Measurements from ENCODE around the gene SLC2A1. TPM values are rescaled to one million over a fixed set of nuclear protein-coding genes. Genes with fewer than 3 reads are reported as not detected.
A peak's percentile ranks its signal among the peaks of the same experiment; 100 is the strongest.

SLC2A1 gene
- total RNA-seq (10 to 100 TPM in 3 of 5 donors, 1 to 10 TPM in 2; 1.2 to 32.5 (median 28.1) TPM), polyA plus RNA-seq (10 to 100 TPM in 1 of 3 donors, 1 to 10 TPM in 2; 4.3 to 39.8 (median 8.4) TPM)
- long read RNA-seq, donor 1, partial matches to known transcripts = 0 of 3 reads
- long read RNA-seq, donor 1, other reads (novel, unspliced or antisense) = 0 of 3 reads
- long read RNA-seq, donor 2, partial matches to known transcripts = 0 of 3 reads
- long read RNA-seq, donor 2, other reads (novel, unspliced or antisense) = 0 of 3 reads
- long read RNA-seq, donor 3, partial matches to known transcripts = 0 of 3 reads
- long read RNA-seq, donor 3, other reads (novel, unspliced or antisense) = 0 of 3 reads
- long read RNA-seq, donor 4, partial matches to known transcripts = 0 of 1 reads
- long read RNA-seq, donor 4, other reads (novel, unspliced or antisense) = 0 of 1 reads
- long read RNA-seq, donor 5, transcript SLC2A1-203 (10 exons, 3,670 nt) = major isoform, 7 of 7 reads
- long read RNA-seq, donor 5, partial matches to known transcripts = 0 of 7 reads
- long read RNA-seq, donor 5, other reads (novel, unspliced or antisense) = 0 of 7 reads
- long read RNA-seq, donor 6 = 0 reads
- long read RNA-seq, donor 7, transcript SLC2A1-203 (10 exons, 3,670 nt) = major isoform, 6 of 8 reads
- long read RNA-seq, donor 7, partial matches to known transcripts = 0 of 8 reads
- long read RNA-seq, donor 7, other reads (novel, unspliced or antisense) = 0 of 8 reads
- long read RNA-seq, donor 8, transcript SLC2A1-203 (10 exons, 3,670 nt) = major isoform, 7 of 7 reads
- long read RNA-seq, donor 8, partial matches to known transcripts = 0 of 7 reads
- long read RNA-seq, donor 8, other reads (novel, unspliced or antisense) = 0 of 7 reads
- long read RNA-seq, donor 9, partial matches to known transcripts = 0 of 4 reads
- long read RNA-seq, donor 9, other reads (novel, unspliced or antisense) = 0 of 4 reads
- long read RNA-seq, donor 10, partial matches to known transcripts = 0 of 3 reads
- long read RNA-seq, donor 10, other reads (novel, unspliced or antisense) = 0 of 3 reads

DNA sequence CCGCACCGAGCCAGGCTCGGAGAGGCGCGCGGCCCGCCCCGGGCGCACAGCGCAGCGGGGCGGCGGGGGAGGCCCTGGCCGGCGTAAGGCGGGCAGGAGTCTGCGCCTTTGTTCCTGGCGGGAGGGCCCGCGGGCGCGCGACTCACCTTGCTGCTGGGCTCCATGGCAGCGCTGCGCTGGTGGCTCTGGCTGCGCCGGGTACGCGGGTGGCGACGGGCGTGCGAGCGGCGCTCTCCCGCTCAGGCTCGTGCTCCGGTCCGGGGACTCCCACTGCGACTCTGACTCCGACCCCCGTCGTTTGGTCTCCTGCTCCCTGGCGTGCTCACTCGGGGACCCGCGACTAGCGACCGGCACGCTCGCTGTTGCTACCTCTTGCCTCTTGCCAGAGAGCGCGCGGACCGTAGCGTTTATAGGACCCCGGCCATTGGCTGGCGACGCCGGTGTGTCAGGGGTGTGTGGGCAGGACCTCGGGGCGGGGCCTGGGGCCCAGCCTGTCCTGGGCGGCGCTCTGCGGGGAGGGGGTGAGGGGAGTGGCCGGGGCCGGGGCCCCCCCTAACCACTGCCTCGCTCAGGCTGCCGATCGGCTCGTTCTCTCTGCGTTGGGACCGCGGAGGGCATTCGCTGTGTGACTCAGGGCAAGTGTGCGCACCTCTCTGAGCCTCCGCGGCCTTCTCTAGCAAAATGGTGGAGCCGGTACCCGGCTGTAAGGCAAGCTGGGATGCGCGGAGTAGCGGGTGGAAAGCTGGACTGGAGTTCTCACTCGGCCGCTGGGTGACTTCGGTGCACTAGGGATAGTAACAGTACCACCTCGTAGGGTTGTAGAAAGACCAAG lies at the start of gene SLC2A1:
Gene SLC2A1, minus strand, starts transcription at position 381 of the 832 bp plus-strand sequence. Its CDS starts 217 bp downstream, at position 164.
- Histone ChIP-seq H3K4me3 (peak within 1 kb of the TSS; percentile 84 to 86 (median 86)), H3K9me3 (no peaks in the 10 kb centered on the region), H3K36me3 (no peaks in the 10 kb centered on the region), H3K4me1 (peaks cover 35 to 85% (median 65%) of the 10 kb centered on the region in 4 donors), H3K27me3 (peaks cover 0 to 16% (median 8%) of the 10 kb centered on the region in 3 donors), H3K27ac (peak within 1 kb of the TSS; percentile 79 to 94 (median 90))
- TF ChIP-seq, protein P1, sequence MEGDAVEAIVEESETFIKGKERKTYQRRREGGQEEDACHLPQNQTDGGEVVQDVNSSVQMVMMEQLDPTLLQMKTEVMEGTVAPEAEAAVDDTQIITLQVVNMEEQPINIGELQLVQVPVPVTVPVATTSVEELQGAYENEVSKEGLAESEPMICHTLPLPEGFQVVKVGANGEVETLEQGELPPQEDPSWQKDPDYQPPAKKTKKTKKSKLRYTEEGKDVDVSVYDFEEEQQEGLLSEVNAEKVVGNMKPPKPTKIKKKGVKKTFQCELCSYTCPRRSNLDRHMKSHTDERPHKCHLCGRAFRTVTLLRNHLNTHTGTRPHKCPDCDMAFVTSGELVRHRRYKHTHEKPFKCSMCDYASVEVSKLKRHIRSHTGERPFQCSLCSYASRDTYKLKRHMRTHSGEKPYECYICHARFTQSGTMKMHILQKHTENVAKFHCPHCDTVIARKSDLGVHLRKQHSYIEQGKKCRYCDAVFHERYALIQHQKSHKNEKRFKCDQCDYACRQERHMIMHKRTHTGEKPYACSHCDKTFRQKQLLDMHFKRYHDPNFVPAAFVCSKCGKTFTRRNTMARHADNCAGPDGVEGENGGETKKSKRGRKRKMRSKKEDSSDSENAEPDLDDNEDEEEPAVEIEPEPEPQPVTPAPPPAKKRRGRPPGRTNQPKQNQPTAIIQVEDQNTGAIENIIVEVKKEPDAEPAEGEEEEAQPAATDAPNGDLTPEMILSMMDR (IDR thresholded peaks at IDR 0.05) = no peak
- TF ChIP-seq POLR2A (IDR thresholded peaks at IDR 0.05) (peak in 2 of 4 donors; percentile 59 to 87), EP300 (IDR thresholded peaks at IDR 0.05) (no peak), POLR2AphosphoS5 (IDR thresholded peaks at IDR 0.05) (peak; percentile 80 to 98 (median 93))
- WGBS, 5 donors = 0 to 2% (median 1%) methylated on average over 22 to 87 of the region's 87 CpGs
- DNase-seq = peak; percentile 90 to 98
- intact Hi-C loops (cut with DNase I; ENCODE audit: low total_unique reads) = no loop called here

DNA sequence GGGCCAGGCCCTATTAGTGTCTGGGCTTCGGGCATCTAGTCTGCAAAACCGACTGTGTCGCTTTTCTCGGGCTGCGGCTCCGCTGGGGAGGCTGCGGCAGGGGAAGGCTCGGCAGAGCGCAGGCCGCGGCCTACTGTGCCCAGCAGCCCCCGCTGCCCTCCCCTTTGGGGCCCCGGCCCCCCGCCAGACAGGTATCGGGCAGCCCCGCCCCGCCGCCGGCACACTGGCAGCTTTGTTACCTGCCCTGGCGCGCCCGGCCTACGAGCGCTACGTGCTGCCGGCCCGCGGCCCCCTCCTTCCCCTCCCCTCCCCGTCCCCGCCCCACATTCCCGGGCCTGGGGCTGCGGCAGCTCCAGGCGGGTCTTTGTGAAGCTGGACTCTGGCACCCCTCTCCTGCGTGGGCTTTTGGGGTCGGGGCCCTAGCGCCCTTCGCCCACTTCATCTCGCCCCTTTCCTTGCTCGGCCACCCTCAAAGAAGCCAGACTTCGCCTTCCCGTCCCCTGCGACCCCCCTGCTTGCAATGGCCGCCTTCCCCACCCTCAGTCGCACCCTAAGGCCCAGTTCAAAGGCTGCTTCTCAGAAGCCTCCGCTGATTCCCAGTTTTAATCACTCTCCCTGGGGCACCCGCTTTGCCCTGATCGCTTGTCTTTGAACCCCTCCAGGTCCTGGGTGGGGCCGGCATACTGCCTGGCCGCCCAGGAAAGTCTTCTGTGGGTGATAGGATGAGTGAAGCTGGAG lies 48.9 kb upstream of the SLC2A1 start:
- peak overlapping the region in 1 of 4 donors; percentile 9 for H3K4me3 ChIP-seq
- no peak overlapping the region for H3K27ac ChIP-seq
- 34 to 52% (median 35%) methylated on average over 23 to 47 of the region's 49 CpGs for WGBS, 5 donors
- peaks cover 0 to 47% (median 18%) of the 10 kb centered on the region in 3 donors for H3K27me3 ChIP-seq
- no peaks in the 10 kb centered on the region for H3K9me3 ChIP-seq
- no peaks in the 10 kb centered on the region for H3K36me3 ChIP-seq
- TF ChIP-seq POLR2A (IDR thresholded peaks at IDR 0.05) = no peak
- no peak for TF ChIP-seq POLR2AphosphoS5 (IDR thresholded peaks at IDR 0.05)
- no peak for TF ChIP-seq EP300 (IDR thresholded peaks at IDR 0.05)
- TF ChIP-seq, protein P1 (IDR thresholded peaks at IDR 0.05) = no peak
- intact Hi-C loops (cut with DNase I; ENCODE audit: low total_unique reads) = no loop called here
- peak; percentile 29 to 95 for DNase-seq
- peaks cover 0 to 11% (median 6%) of the 10 kb centered on the region in 4 donors for H3K4me1 ChIP-seq

DNA sequence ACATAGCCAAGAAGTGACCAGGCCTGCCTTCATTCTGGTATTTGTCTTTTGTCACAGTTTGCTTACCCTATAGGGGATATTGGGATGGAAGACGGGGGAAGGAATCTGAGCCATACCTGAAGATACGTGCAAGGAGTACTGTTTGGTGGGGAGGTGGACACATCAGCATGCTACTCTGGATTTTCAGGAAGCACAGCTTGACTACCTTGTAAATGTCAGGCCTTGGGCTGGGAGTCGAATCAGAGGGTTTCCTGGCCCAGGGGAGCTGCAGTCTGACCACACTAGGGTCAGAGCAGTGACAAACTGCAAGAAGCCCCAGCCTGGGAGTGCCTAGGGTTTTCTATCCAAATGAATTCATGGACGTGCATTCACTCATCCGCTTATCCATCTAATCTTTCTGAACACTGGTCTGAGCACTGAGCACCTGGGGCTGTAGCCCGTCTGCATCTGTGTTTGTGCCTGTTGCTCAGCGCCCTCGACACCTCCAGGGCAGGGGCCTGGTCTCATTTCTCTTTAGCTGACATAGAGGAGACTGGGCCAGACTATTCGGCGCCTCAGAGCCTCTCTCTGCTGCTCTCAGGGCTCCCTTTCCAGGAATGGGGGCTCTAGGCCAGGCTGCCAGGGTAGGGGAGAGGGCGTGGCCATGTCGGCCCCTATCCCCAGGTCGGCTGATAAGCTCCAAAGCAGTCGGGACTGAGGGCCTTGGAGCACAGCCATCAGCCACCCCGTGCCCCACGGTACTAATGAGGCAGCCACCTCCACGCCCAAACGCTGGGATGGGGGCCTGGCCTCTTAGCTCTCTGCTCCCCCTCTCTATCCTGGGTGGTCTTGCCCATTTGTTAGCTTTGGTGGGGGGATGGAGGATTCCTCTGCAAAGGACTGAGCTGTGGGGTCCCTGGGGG lies 47.0 kb upstream of the SLC2A1 start:
- no peaks in the 10 kb centered on the region for H3K36me3 ChIP-seq
- H3K4me1 ChIP-seq = peaks cover 0 to 11% (median 6%) of the 10 kb centered on the region in 4 donors
- peak in 1 of 2 donors; percentile 69 for DNase-seq
- H3K27me3 ChIP-seq = peaks cover 0 to 40% (median 18%) of the 10 kb centered on the region in 3 donors
- H3K27ac ChIP-seq = no peak overlapping the region
- TF ChIP-seq POLR2AphosphoS5 (IDR thresholded peaks at IDR 0.05) = no peak
- no peak for TF ChIP-seq POLR2A (IDR thresholded peaks at IDR 0.05)
- TF ChIP-seq EP300 (IDR thresholded peaks at IDR 0.05) = no peak
- TF ChIP-seq, protein P1 (IDR thresholded peaks at IDR 0.05) = no peak
- H3K4me3 ChIP-seq = no peak overlapping the region
- intact Hi-C loops (cut with DNase I; ENCODE audit: low total_unique reads) = no loop called here
- WGBS, 5 donors = 50 to 81% (median 54%) methylated on average over 3 to 18 of the region's 18 CpGs
- H3K9me3 ChIP-seq = no peaks in the 10 kb centered on the region

Measured in stomach (tissue), 19 donors.